ENCODE measurements around the gene DHX30.
"Not testable (repeated sequence)": the region's sequence is repeated elsewhere in the genome, so short reads cannot be mapped to it uniquely, and the experiment has no call there.

Gene DHX30

DNA sequence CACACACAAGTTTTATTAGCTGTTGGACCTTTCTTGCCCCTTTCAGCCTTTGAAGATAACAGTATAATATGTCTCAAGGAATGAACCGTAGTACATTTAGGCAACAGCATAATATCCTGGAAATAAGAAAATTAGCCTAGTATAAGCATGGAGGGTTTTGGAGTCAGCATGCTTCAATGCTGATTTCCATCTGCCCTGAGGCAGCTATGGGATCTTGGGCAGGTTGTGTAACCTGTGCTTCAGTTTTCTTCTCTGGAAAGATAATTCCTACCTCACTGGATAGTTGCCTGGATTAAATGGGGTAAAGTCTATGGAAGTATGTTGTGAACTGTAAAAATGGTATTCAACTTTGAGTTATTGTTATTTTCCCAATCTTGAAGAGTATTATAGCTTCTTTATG, 1.6 kb downstream of the DHX30 start:
- DNase-seq: no peak

DNA sequence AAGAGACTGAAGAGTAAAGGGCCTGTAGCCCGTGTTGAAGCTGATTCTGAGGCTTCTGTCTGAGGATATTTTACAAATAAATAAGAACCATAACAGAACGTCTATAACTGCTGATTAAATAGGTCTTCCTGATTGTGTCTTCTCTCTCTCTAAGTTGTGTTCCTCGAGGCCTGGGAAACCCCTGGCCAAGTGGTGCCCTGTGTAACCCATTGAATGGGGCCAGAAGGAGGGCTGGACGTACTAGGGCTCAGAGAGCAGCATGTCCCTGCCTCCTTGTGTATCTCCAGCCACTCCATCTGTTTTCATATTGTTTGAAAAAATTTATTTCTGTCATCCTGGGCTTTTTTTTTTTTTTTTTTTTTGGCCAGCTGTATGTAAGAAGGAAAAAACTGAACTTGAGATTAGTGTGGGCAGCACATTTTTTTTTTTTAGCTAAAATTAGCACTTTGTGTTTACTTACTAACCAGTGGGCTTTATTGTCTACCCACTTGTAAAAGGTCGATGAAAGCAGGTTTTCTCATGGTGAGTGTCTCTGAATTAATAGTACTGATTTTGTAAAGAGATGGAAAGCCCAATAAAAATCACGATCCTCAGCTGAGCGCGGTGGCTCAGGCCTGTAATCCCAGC, 10.7 kb downstream of the DHX30 start:
- DNase-seq: no peak

DNA sequence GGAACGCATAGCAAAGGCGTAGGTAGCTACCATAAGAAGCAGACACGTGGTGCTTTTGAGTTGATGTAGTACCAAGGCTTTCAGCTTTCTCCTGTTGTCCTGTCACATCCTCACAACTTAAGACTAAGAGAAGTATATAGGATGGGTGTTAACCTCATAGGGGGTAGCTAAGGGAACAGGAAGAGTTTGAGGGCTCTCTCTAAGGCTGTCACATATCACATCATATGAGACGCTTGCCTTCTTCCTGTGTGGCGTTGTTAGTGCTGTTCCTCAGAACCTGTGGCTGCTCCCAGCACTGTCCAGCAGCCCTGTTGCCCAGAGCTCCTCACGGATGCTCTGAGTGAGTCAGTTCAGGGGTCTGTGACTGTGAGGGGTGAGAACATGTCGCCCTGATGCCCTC, 14.7 kb downstream of the DHX30 start:
- DNase-seq: no peak

DNA sequence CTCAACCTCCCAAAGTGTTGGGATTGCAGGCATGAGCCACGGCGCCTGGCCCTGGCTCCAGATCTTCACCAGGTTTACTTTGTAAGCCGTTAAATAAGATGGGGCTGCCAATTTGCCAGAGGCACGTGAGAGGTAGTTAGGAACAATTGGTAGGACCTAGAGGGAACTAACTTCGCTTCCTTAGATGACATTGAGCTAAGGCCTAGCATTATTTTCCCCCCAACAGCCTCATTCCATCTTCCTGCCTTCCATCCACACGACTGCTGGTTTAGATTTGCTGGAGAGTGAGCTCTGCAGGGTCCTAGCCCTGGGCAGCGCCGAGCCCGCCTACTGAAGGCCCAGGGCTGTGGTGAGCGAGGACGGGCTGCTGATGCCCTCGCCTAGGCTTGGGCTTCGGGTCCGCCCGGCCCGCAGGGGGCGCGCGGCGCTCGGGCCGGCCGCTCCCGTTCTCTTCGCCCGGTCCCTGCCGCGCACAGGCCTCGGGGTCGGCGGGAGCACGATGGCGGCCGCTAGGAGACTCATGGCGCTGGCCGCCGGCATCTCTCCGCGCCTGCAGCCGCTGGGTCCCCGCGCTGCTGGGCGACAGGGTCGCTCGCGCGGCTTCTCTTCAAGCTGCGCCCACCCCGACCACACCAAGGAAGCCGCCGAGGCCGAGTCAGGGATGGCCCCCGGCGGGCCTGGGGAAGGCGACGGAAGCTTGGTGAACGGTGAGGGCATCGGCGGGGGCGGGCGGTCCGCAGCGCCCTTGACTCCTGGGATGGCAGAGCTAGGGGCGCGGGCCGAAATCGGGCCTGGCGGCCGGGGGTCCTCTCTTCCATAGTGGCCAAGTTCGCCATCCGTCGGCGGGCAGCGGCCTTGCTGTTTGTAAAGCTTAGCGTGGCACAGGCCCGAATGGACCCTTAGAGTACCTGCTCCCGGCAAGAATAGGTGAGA, 21.9 kb downstream of the DHX30 start:
- DNase-seq: peak; percentile 93

DNA sequence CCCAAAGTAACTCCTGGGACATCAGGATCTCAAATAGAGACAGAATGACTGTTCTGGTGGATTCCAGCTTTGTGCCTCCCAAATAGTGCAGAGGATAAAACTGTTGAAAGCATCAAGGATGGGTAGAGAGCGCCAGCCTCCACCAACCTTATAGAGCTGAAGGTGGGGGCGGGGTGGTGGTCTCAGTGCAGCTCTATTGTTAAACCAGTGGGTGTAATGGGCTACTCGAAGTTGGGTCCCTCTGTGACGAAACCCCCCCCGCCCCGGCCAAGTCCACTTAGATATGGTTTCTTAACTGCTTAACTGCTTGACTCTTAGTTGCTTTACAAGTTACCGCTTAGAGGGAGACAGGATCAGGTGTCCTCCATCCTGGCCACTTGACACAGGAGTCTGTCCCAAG, 22.7 kb downstream of the DHX30 start:
- DNase-seq: no peak

GRCh38 chr3:47829482-47829881, 26.5 kb downstream of the DHX30 start:
- DNase-seq: not testable (repeated sequence)

DNA sequence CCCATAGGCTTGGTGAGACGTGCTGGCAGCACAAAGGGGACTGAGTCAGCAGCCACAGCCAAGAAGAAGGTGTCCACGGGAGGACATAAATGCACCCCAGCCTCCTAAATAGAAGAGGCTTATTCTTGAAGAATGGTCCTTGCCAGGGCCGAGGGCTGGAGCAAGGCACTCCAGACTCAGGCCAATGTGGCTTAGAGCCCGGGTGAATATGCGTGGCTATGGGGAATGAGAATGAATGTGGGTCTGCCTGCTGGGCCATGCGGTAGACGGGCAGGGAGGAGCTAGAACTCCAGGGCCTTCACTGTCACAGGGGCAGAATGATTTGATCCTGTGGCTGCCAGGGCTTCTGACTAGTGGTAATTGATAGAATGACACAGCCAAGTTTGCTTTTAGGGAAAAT, 34.0 kb downstream of the DHX30 start:
- DNase-seq: no peak

DNA sequence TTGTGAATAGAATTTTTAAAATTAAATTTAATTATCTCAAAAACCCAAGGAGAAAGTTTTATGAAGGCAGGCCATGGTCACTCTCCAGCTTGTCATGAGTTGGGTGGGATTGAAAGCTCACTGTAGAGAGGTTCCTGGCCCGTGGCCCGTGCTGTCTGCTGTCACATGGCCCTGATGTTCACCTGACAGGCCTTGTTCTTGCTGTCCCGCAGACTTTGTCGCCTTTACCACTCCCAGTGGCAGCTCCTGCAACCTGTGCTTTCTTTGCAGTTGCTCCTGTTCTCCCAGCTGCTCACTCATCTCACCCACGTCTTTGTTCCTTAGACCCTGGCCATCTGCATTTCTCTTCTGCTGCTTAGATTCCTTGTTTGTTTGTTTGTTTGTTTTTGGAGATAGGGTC, 35.6 kb downstream of the DHX30 start:
- no peak for DNase-seq

DNA sequence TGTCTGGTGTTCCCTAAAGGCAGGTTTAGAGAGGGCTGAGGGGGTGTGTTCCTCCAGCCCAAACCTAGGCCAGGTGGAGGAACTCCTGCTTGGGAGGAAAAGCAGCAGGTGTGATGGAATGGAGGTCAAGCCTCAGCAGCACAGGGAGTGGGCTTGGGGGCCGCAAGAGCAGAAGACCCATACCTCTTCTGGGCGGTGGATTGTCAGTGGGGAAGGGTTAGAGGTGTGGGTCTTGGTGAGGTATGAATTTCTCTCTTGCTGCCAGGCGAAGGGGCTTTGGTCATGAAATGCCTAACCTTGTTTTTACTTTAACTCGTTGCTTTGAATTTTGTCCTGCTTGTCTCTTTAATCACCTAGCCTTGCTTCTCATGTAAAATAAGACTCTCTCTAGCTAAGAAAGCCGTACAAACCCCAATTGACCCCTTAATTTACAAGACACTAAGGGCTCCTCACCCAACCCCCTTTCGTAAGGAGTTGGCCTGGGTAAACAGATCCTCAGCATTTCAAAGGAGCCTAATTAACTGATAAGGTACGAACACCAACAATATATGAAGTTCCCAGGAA, 38.9 kb downstream of the DHX30 start:
- DNase-seq: no peak

GRCh38 chr3:47846186-47846879, 43.4 kb downstream of the DHX30 start:
- no peak for DNase-seq

DNA sequence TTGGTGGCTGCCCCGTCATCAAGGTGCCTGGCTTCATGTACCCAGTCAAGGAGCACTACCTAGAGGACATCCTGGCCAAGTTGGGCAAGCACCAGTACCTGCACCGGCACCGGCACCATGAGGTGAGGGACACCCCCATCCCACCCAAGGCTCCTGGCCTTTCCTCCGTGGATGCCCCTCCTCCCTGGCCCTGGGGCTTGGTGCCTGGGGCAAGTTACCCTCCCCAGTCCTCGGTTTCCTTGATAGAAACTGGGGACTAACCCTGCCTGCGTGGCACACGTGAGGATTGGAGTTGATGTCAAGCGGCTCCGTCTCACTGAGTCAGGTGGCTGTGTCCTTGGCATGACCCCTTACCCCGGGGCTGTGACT, 43.9 kb downstream of the DHX30 start:
- DNase-seq: no peak

DNA sequence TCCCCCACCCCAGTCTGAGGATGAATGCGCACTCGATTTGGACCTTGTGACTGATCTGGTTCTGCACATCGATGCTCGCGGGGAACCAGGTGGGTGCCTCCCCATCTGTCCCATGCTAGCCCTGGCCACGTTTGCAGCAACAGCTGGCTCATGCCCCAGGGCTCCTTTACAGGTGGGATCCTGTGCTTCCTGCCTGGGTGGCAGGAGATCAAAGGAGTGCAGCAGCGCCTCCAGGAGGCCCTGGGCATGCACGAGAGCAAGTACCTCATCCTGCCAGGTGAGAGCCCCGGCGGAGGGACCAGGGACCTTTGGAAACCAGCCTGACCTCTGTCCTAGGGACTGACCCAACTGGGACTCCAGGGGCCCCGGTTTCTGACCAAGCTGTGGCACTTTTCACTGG, 44.3 kb downstream of the DHX30 start:
- no peak for DNase-seq

DNA sequence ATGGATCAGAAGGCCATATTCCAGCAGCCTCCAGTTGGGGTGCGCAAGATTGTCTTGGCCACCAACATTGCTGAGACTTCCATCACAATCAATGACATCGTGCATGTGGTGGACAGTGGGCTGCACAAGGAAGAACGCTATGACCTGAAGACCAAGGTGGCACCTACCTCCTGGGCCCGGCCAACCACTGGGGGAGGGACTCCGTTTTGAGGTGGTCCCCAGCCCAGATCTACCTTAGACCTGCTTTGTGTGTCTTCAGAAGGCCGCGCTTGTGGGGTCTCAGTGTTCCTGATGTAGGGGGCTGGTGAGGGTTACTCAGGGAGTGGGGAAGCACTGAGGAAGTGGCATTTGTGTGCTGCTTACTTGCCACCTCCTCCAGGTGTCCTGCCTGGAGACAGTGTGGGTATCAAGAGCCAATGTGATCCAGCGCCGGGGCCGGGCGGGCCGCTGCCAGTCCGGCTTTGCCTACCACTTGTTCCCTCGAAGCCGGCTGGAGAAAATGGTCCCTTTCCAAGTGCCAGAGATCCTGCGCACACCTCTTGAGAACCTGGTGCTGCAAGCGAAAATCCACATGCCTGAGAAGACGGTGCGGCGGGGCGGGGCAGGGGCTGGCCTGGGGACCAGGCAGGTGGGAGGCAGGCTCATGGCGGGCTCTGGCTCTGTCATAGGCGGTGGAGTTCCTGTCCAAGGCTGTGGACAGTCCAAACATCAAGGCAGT, 45.0 kb downstream of the DHX30 start:
- DNase-seq: no peak

DNA sequence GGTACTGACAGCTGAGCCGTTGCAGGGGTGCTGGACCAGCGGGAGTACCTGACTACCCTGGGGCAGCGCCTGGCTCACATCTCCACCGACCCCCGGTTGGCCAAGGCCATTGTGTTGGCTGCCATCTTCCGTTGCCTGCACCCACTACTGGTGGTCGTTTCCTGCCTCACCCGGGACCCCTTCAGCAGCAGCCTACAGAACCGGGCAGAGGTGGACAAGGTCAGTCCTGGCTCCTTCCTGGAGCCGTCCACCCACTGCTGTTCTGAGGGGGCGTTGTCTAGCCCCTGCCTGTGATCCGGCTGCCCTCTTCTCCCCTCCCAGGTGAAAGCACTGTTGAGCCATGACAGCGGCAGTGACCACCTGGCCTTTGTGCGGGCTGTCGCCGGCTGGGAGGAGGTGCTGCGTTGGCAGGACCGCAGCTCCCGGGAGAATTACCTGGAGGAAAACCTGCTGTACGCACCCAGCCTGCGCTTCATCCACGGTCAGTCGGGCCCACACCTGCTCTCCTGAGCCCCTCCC, 45.7 kb downstream of the DHX30 start:
- DNase-seq: no peak

- no peak for DNase-seq
Observed at GRCh38 chr3:47849186-47849698, 46.3 kb downstream of the DHX30 start.

- DNase-seq: no peak
Observed at GRCh38 chr3:47849699-47850563, 47.0 kb downstream of the DHX30 start.

- no peak for DNase-seq
Observed at GRCh38 chr3:47850564-47851410, 47.8 kb downstream of the DHX30 start.

- DNase-seq: no peak
Observed at GRCh38 chr3:47851888-47852603, 49.1 kb downstream of the DHX30 start.
